Hematopoietic multipotent progenitor cell treated with erythropoietin and hydrocortisone succinate and interleukin-3 and kit ligand, for 6 days (in vitro differentiated cells): ENCODE measurements around the gene PTPRD.
"Not testable (repeated sequence)": the region's sequence is repeated elsewhere in the genome, so short reads cannot be mapped to it uniquely, and the experiment has no call there.

Experiments used
- DNase-seq: peaks from one replicate; pipeline ENCODE4 v3.0.0-alpha.2; 2015

Gene PTPRD

DNA sequence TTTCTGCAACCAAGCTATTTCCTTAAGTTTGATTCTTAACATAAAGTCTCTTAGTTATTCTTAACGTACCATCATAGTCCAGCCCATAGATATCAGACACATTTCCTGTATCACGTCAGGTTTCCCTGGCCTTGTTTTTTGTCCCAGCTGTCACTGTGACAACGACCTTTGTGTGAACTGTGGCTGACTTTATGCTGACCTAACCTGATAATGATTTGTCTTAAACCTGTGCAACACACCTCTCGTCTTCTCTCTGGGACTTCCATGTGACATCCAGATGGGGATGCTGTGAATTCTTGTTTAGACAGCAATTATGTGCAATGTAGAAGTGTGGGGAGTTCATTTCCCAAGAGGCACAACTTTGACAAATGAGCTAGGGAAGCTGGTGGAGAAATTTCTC, 662.8 kb downstream of the PTPRD start:
- no peak for DNase-seq

- DNase-seq: no peak
Measured at GRCh38 chr9:9949368-9949767, 663.4 kb downstream of the PTPRD start.

DNA sequence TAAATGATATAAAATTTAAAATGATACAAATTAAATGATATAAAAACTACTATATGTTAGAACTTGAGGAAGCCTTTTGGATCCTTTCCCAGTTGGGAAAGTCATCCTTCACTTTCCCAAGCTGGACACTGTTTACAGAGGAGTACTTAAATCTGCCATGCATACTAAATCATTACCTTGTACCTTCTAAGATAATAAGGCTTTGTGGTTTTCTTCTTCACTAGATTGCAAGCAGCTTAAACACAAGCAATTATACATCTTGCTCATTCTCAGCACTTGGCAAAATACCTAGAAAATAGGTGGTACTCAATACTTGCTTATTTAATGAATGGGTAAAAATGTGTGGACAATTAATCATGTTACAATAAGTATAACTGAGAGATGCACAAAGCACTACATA, 666.8 kb downstream of the PTPRD start:
- DNase-seq: no peak

DNA sequence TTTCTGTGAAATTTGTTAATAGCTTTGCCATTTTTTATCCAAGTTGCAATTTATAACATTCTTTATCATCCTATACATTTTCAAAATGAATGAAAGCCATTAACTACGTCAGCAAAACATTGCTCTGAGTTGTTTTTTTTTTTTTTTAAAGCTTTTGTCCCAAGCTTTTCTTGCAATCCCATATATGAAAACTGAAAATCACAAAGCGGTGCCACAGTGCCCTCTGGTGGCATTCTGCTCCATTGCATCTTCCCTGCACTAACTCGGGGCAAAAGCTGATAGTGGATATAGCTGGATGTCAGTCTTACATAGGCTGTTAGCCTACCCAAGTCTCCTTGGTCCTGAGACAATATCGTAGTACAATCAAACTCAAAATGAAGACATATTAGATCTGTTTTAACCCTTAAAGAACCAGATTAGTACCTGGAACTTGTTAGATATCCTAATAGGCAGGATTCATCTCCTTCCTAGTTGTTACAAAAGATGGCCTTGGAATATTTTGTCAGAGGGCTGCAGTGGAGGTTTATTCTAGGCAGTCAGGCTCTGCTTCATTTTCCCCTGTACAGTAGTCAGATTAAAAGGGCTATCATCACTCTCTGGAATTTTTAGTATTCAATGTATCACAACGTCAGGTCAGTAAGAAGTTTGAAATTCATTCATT, 669.9 kb downstream of the PTPRD start:
- DNase-seq: peak; percentile 77

GRCh38 chr9:9938432-9938831, 674.4 kb downstream of the PTPRD start:
- DNase-seq: no peak

DNA sequence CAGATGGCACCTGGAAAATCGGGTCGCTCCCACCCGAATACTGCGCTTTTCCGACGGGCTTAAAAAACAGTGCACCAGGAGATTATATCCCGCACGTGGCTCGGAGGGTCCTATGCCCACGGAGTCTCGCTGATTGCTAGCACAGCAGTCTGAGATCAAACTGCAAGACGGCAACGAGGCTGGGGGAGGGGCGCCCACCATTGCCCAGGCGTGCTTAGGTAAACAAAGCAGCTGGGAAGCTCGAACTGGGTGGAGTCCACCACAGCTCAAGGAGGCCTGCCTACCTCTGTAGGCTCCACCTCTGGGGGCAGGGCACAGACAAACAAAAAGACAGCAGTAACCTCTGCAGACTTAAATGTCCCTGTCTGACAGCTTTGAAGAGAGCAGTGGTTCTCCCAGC, 681.3 kb downstream of the PTPRD start:
- DNase-seq: not testable (repeated sequence)

DNA sequence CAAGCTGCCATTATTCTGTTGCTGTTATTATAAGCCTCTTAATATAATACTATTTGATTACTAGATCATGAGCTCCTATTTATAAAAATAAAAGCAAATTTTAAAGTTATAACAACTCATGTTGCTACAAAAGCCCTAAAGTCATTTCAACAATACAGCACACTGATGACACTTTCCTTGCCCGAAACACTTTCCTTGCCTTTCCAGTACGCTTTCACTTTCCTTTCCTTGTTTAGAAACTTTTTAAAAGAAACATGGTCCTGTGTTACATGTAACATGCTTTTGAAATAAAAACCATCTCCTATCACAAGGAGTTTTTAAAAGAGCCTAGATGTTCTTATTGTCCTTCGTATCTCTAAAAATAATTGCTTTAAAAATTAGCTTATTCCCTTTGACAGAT, 688.4 kb downstream of the PTPRD start:
- peak; percentile 44 for DNase-seq

DNA sequence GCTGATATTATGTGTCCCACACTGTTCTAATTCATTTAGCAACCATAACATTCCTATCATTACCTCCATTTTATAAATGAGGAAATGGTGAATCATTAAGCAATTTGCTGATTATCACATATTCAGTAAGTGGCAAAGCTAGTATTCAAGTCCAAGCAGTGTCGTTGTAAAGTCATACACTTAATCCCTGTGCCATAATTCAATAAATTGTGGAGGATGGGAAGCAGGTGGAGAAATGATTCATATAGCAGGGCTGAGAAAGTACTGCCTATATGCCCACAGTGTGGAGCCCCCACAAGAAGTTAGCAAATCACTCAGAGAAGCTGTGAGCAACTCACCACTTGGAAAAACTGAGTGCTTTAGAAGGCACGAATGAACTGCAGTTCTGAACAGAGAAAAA, 691.0 kb downstream of the PTPRD start:
- DNase-seq: no peak

DNA sequence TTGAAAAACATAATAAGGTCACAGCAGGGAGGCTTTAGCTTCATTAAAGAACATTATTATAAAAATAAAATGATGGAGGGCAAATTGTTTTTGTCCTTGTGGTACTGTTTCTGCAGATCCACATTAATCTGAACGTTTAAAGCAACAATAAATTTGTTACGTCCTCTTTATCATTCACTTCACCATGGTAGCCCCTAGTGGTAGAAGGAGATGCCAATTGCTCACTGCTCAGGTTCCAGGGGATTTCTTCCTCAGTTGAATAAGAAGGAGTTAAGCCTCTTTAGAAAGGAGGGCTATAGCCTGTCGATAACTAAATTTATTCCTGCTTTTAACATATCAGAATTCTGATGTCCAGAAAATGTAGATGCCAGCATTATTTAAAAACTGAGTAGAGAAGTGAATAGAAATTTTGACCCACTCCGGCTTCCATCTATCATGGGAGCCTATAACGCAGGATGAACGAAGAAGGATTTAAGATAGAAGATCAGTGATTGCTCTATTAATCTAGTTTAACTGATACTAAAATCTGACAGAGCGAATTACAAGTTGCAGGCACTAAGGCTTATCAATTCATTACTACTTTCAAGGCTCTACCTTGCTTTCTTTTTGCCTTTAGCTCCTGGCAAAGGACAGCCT, 692.3 kb downstream of the PTPRD start:
- DNase-seq: peak; percentile 30

DNA sequence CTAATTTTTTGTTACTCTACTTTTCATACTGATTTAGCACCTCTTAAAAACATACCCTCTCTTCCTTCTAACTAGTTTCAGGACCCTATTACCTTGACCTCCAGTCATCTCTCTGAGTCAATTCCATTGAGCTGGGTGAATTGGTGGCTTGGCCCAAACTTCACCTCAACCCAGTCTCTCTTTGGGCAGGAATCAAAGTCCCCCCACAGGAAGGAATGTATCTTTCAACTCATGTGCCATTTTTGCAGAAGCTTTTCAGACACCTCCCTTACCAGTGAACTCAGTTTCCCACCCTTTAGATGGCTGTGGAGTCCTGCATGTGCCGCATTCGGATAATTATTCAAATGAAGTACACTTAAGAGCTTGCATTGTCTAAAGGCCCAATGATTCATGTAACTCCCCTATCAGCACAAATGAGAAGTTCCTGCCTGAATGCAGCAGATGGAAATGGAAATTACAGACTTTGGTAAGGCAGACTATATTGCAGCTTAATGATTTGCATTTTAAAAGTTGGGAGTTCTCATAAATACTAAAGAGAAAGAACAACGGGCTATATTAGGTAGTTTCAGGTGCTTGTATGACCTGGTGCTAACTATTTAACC, 693.5 kb downstream of the PTPRD start:
- DNase-seq: no peak

GRCh38 chr9:9917400-9917799, 695.4 kb downstream of the PTPRD start:
- DNase-seq: no peak

- no peak for DNase-seq
Measured at GRCh38 chr9:9914174-9914573, 698.6 kb downstream of the PTPRD start.

DNA sequence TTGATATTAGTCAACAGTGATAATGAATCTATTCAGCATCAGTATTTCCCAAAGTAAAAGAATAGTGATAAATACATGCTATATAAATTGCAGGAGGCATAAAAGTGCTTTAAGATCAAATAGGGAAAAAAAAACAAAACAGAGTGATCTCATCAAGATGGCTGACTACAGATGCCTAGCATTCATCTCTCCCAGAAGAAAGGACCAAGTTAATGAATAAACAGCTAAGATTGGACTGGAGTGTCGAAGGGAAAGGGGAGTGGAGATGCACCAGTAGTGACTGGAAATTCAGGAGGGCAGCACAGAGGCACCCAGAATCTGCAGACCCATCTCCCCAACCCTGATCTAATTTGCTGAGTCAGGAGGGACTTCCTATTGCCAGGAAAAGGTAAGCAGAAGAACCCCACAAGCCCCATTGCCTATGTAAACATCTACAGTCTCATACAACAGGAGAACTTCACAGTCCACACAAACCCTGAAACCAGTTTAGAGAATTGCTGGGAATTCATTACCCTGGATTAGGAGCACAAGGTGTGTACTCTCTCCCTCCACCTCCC, 699.4 kb downstream of the PTPRD start:
- DNase-seq: no peak

DNA sequence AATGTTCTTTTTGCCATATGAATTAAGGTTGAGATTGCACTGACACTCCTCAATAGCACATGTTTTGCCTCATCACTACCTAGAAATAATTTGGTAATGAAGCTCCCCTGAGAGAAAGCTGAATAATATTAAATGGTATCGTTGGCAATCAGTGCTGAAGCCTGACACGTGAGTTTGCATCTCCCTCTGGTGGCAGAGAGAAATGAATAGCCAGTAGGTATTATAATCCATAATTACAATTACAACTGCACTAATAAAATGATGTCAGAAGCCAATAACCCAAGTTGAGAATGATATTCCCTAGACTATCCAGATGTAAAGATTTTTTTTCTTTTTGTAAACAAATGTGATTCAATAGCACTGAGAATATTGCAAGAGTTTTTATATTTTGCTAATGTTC, 700.3 kb downstream of the PTPRD start:
- DNase-seq: peak; percentile 61

DNA sequence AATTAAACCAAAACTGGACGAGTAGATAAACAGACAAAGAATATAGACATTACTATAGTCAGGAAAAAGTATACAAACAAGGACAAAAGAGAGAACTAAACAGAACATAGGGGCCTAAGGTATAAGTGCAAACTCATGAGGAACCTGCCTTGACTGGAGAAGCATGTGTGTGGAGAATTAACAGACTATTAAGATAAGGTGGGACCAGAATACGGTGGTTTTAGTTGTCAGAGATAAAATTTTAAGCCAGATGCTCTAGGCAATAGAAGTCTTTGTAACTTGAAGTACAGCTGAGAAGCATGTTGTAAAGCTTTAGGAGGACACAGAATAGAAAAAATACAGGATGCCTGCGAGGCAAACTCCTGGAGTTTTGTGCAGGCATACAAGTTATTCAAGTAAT, 707.1 kb downstream of the PTPRD start:
- peak; percentile 46 for DNase-seq

DNA sequence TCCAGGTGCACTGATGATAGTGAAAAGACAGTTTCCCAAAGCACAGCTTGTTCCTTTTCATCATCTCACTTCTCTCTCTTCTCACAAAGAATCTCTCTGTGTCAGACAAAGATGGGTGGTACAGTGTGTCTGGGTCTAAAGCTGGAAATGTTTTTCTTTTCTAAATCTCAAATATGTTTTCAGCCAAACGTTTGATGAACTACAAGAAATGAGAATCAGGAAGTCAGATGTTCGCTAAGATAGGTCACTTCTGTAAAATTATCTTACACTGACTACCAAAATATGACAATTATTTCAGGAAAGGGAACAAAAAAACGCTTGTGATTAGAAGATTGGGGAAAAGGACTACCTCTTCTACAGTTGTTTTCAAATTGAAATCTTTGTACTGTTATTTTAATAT, 708.8 kb downstream of the PTPRD start:
- peak; percentile 49 for DNase-seq

- DNase-seq: no peak
Measured at GRCh38 chr9:9901624-9902023, 711.2 kb downstream of the PTPRD start.

GRCh38 chr9:9893837-9894236, 719.0 kb downstream of the PTPRD start:
- DNase-seq: no peak

GRCh38 chr9:9892217-9892616, 720.6 kb downstream of the PTPRD start:
- no peak for DNase-seq

- DNase-seq: no peak
Measured at GRCh38 chr9:9881692-9882091, 731.1 kb downstream of the PTPRD start.

DNA sequence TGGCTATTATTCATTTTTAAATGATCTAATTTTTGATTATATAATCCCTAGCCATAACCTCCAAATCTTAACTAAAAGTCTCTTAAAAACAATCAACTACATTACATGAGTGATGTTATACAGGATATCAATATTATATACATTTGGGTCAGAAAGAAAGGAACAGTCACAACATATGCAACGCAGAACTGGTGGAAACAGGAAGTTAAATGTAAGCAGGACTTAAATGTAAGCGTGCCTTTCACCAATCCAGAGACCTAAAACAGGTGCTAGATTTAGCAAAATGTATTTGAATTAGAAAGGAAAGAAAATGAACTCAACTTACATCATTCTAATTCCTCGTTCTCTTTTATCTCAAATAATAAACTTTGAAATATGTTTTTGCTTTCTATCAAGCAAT, 738.5 kb downstream of the PTPRD start:
- peak; percentile 31 for DNase-seq

DNA sequence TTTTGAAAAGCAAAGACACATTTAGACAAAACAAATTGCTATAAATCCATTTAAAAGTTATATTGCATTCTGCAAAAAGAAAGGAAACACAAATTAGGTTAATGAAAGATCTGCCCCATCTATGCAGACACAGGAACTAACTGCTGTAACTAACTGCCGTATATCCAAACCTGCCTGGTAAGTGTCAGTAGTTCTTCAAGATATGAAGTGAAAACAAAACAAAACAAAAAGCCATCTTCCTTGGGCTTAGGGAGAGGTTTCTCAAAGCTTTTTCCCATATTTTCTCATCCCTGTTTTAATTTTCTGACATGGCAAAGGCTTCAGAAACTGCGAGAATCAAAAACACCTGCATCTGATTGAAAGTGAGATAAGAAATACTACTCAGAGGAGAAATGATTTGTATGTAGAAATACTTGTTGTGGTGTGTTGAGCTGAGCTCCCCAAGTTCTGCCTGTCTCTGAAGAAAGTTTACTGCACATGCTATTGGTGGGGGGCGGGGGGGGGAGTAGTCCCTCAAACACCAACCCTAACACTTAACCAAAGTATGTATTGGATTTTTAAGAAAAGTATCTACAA, 750.5 kb downstream of the PTPRD start:
- no peak for DNase-seq

DNA sequence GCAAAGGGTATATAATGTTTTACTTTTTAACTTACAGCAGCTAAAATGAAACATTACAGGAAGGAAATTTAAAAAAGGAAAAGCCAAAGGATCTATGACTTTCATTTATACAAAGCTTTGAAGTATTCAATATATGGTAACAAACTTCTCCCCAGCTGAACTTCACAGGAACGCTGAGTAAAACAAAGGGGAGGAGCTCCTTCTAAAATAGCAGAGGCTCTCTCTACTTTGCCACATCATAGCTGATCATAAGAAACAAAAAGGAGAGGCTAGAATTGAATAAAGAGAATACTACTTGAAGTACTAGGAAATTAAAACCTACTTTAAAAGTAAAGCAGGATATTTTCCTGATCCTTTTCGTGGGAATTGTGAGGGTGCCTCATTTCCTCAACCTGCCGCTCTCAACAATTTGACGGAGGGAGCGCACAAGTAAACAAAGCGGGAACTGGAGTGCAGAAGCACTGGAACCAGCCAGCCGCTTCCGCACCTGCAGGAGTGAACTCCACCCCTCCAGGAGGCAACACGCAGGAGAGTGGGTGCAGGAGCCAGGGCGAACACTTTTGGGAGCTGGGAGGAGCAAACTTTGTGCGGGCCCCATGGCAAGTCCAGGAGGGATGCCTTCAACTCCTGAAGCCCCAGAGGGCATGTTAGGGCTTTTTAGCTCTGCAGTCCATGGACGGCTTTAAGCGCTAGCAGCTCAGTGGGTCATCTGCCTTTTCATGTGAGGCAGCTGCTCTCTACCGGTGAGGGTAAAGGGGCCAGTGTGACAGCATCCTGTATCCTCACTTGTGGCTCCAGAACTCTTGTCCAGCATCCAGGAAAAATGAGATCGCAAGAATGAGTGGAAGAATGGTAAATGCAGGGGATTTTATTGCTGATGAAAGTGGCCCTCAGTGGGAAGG, 757.4 kb downstream of the PTPRD start:
- DNase-seq: no peak
